GM06990 (cell line): ENCODE measurements around the gene LYRM4.
A peak's percentile ranks its signal among the peaks of the same experiment; 100 is the strongest.

Experiments used
- DNase-seq: peaks from one replicate; pipeline ENCODE4 v3.0.0-alpha.2; 2011; ENCODE audit not compliant: insufficient read length; ENCODE audit errors: extremely low read depth
- H3K27me3 ChIP-seq: replicated peaks from 2 replicates; pipeline ENCODE4 v1.6.0; 2011; ENCODE audit warnings: low read length; ENCODE audit not compliant: control insufficient read depth, insufficient read depth
- H3K36me3 ChIP-seq: 2 replicates; pipeline ENCODE4 v1.5.1; 2011; ENCODE audit warnings: low read length; ENCODE audit not compliant: control insufficient read depth, insufficient read depth
- H3K4me3 ChIP-seq: replicated peaks from 2 replicates; pipeline ENCODE4 v1.5.1; 2011; ENCODE audit warnings: low read depth, mild to moderate bottlenecking, control low read depth, low read length
- CTCF ChIP-seq: IDR thresholded peaks from 2 replicates; pipeline ENCODE4 v1.5.1; 2011; ENCODE audit warnings: low read length, control low read depth, mild to moderate bottlenecking, inconsistent platforms; ENCODE audit not compliant: insufficient read depth, poor library complexity, severe bottlenecking

LYRM4 gene

GRCh38 chr6:5089481-5090438 is 171.0 kb downstream of the LYRM4 start:
- Histone ChIP-seq H3K27me3 (peaks cover 2% of the 10 kb centered on the region; the same call in 1 of the 2 replicates), H3K36me3 (no peaks in the 10 kb centered on the region), H3K4me3 (no peak overlapping the region)
- TF ChIP-seq CTCF: no peak
- no peak for DNase-seq

GRCh38 chr6:5088780-5089179 is 172.0 kb downstream of the LYRM4 start:
- peaks cover 2% of the 10 kb centered on the region; the same call in 1 of the 2 replicates for H3K27me3 ChIP-seq
- no peak overlapping the region for H3K4me3 ChIP-seq
- TF ChIP-seq CTCF: no peak
- no peak for DNase-seq
- no peaks in the 10 kb centered on the region for H3K36me3 ChIP-seq

GRCh38 chr6:5087389-5087788 is 173.4 kb downstream of the LYRM4 start:
- no peak for DNase-seq
- H3K36me3 ChIP-seq: no peaks in the 10 kb centered on the region
- H3K4me3 ChIP-seq: no peak overlapping the region
- peaks cover 2% of the 10 kb centered on the region; the same call in 1 of the 2 replicates for H3K27me3 ChIP-seq
- TF ChIP-seq CTCF: no peak

GRCh38 chr6:5086294-5086890 is 174.4 kb downstream of the LYRM4 start:
- no peak for TF ChIP-seq CTCF
- DNase-seq: no peak
- Histone ChIP-seq H3K4me3 (no peak overlapping the region; the same call in none of the 2 replicates), H3K36me3 (no peaks in the 10 kb centered on the region), H3K27me3 (peaks cover 2% of the 10 kb centered on the region; the same call in 1 of the 2 replicates)

- Histone ChIP-seq H3K36me3 (no peaks in the 10 kb centered on the region), H3K27me3 (peaks cover 2% of the 10 kb centered on the region; the same call in 1 of the 2 replicates), H3K4me3 (peak overlapping the region; percentile 66)
- peak; percentile 57 for DNase-seq
- TF ChIP-seq CTCF: no peak
These were observed 175.0 kb downstream of the LYRM4 start for GRCh38 chr6:5085648-5086293.
